Stimulated activated CD4-positive, alpha-beta T cell treated with anti-CD3 and anti-CD28 coated beads, Interleukin-4, amount 100 ng/mL, for 1 hour (primary cell): ENCODE measurements around the gene ITGA11.

Source experiments
- DNase-seq: peaks from one replicate; pipeline ENCODE4 v3.0.0-alpha.2; 2020

ITGA11 gene

DNA sequence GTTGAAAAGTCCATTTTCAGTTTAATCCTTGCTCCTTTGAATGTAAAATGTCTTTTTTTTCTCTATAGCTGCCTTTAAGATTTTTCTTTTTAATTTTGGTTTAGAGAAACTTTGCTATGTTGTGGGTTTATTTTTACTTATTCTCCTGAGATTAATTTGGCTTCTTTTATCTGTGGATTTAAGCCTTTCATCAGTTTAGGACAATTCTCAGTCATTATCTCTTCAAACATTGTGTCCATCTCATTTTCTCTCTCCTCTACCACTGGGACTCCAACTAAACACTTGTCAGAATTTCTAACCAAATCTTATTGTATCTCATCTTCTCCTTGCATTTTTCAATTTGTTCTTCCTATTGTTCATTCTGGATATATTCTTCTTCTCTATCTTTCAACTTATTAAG, 12.4 kb upstream of the ITGA11 start:
- no peak for DNase-seq

DNA sequence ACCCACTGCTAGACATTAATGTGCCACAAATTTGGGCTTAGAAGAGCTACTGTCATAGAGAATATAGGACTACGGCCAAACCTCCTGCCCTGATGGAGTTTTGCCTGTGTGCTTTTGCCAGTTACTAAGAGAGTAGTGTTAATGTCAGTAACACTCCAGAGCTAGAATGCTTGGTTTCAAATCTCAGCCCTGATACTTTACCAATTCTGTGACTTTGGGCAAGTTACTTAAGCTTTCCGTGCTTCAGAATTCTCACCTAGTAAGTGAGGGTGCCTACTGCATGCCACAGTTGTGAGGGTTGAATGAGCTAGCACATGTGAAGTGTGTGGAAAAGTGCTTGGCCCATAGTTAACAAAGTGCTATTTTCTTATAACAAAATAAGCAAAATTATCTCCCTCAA, 10.9 kb upstream of the ITGA11 start:
- DNase-seq: no peak

DNA sequence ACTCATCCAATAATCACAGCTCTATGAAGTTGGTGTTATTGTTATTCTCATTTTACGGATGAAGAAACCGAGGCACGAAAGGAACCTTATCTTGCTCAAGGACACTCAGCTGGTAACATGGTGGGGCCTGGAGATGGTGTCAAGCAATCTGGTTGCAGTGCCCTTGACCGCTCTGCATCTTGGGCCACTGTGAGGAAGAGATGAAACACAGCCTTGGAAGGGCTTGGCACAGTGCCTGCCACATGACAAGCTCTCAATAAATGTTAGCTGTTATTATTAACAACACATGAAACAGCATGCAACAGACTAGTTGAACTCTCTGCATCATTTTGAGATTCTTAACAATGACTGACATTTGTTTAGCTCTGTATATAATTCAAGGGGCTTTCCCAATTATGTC, 10.1 kb upstream of the ITGA11 start:
- no peak for DNase-seq

DNA sequence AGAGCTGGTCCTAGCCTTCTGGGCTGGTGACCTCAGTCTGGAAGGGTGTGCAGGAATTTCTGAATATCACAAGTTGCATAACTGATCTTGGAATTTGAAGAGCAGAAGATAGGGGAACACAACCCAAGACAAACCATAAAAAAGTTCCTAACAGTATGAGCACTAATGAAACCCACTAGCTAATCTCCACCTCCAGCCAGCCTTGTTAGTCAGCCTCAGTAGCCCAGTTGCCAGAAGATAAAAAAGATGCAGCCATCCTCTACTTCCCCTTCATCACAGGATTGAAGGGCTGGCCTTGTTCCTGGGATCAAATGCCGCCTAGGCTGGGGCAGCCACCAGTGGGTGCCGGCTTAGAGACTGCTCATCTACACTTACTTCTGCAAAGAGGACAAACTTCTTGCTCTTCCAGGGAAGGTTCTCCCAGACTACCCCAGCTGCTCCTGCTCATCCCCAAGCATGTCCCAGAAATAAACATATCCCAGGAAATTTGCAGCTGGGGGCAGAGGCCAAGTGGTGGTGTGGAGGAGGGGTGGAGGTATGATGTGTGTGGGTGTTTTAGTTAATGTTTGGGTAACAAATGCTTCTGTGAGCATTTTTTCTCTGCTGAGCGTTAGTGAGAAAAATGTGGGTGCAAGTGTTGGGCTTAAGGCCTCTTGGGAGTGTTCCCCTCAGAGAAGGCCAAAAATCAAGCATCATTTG, 9.2 kb upstream of the ITGA11 start:
- no peak for DNase-seq

DNA sequence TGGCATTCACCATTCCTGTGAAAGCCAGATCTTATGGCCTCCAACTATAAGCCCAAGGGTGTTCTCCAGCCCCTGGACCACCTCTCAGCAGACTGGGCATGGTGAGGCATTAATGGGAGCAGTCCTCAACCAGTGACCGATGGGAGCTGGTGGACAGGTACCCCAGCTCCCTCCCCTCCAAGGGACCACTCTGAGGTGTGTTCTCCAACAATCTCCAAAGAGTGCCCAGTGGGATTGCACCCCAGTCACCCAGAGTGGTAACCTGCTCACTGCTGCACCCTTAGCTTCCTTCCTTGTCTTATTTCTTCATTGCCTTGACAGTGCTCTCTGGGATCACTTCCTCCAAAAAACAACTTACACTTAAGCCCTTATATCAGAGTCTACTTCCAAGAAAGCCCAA, 8.2 kb upstream of the ITGA11 start:
- no peak for DNase-seq

DNA sequence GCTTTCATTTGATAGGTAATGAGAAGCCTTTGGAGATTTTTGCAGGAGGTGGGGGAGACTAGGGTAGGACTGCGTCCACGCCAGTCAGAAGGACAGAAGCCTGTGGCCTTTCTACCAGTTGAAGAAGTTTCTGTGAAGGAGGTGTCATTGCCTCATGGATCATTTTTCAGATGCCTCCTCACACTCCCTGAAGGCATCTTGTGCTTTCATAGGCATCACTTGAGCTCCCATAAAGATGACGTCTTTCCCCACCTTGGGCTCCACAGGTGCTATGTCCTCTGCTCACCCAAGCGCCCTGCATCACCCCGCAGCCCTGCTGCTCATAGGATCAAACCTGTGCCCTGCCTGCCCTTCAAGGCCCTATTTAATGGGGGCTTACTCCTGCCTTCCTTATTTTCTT, 7.5 kb upstream of the ITGA11 start:
- DNase-seq: no peak

DNA sequence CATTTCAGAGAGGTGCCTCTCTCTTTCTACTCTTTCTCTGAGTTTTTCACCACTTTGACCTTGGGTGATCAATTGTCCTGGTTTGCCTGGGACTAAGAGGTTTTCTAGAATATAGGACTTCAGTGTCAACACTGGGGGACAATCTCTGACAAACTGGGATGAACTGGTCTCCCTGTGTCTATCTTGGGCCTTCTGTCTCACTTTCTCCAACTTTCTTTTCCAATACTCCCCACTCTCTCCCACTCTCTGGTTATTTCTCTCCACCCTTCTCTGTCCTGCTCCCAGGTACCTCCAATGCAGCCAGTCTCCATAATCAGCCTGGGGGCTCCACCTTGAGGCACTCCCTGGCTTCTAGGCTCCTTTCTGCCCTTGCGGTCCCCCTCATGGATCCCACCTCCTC, 4.7 kb upstream of the ITGA11 start:
- no peak for DNase-seq

DNA sequence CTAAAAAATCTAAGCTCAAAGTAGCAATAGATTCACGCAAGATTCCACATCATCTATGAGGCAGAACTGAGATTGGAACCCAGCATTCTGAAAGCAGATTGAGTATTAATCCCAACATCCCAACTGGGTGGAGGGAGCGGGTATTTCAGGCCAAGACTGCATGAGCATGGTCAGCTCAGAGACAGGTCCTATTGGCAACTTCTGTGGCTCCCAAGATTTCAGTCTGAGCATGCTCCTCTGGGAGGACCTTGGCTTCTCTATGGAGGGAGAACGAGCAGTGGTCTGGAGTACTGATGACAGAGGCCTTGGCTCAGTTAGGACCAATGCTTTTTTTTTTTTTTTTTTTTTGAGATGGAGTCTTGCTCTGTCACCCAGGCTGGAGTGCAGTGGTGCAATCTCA, 4.0 kb upstream of the ITGA11 start:
- no peak for DNase-seq

DNA sequence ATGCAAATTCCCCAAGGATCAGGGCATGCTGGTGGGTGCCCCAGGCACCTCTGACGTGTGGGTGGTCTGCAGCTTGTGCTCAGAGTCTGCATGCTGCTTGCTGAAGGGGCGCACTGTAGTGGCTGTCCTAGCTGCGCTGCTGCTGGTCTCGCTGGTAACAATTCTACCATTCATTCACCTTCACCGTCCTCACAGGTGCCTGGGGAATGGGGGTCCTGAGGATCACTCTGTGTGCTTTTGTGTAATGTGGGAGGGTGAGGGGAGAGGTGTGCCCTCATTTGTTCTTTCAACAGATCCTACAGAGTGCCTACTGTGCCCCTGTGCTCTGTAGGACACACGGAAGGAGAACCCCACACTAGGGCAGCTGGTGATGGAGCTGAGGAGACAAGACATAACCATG, 2.1 kb upstream of the ITGA11 start:
- DNase-seq: no peak

DNA sequence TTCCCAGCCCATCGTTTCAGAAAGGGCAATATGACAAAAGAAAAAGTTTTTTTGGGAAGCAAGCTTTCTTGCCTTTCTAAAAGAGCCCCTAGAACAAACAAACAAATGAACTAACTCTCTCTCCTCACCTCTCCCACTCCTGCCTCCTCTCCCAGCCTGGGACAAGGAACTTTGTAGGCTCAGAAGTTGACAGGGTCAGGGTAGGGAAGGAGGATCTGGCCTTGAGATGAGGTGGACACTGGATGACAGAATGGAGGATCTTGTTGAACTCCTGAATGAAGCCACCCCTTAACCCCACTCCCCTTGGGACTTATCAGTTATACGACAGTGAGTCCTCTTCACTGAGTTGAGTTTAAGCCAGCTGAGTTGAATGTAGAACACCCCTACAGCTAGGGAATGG, 1.6 kb upstream of the ITGA11 start:
- no peak for DNase-seq

DNA sequence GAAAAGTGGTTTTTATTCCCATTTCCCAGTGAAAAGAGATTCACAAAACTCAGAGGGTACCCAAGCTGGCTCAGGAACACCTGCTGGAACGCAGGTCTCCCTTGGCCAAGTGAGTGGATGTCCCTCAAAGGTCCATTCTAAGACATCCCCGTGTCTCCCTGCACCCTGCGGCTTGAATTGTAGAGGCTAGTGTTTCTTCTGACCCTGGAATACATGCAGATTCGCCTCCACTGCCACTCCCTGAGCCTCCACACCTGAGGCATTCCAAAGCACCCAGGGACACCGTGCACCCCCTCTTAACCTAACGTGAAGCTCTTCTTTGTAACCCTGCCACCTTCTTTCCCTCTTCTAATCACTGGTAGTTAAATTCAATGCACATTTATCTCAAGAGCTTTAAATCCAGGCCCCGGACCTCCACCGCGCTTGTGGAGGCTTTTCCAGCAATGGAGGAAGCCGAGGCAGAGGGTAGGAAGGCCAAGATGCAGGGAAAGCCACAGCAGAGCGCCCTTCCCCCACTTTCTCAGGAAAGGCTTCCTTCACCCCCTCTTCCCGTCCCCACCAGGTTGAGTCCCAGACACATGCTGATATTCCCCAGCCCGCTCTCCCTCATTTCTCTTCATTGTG, 590 bp upstream of the ITGA11 start:
- no peak for DNase-seq

DNA sequence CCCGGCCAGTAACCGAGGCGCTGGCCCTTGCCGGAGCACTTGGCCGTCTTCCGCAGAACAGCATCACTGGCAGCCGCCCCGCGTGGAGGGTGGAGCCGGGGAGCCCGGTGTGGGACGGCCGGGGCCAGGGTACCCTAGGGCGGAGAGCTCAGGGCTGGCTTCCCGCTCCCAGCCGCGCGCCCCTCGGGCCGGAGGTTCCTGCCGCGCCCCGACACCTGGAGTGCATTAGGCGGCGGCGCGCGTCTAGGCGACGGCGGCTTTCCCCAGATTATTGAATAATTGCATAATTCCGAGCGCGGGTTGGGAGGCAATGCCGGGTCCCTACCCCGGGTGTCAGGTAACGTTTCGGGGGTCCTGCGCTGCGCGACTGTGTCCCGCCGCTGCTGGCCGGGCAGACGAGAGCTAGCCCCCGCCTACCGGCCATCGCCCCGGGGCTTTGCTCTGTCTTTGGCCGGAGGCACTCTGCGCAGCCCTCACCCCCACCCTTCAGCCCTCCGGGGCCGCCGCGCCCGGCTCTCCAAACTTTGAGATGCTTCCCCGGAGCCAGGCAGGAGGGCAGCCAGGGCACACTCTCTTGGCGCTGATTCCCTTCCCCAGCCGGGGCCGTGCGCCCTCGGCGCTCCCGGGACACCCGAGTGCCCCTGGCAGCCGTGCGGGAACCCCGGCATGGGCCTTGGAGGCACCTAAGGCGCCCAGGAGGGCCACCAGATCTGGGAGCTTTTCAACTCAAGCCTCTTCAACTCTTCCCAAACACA, 749 bp downstream of the ITGA11 start:
- no peak for DNase-seq

DNA sequence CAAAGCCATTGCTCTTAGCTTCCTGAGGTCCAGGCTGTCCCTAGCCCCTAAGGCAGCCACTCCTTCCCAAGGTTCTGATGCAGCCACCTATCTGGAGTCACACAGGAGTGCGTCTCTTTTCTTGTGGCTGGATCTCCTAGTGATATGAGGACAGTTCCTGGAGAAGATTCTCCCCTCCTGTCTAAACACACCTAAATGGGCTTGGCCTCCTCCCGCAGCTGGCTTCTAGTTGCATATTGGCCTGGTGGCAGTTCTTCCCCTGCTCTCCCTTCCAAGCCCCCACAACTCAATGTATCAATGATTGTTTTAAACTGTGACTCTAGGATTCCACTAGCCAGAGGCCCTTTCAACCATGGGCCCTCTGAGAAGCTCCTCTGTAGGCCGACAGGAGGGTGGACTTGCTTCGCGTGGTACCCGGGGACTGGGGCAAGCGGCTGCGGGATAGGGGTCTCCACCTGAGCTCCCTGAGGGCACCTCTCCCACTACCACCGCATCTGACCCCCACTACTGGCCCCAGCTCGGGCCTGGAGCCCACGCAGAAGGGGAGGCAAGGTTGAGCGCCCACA, 1.4 kb downstream of the ITGA11 start:
- no peak for DNase-seq

DNA sequence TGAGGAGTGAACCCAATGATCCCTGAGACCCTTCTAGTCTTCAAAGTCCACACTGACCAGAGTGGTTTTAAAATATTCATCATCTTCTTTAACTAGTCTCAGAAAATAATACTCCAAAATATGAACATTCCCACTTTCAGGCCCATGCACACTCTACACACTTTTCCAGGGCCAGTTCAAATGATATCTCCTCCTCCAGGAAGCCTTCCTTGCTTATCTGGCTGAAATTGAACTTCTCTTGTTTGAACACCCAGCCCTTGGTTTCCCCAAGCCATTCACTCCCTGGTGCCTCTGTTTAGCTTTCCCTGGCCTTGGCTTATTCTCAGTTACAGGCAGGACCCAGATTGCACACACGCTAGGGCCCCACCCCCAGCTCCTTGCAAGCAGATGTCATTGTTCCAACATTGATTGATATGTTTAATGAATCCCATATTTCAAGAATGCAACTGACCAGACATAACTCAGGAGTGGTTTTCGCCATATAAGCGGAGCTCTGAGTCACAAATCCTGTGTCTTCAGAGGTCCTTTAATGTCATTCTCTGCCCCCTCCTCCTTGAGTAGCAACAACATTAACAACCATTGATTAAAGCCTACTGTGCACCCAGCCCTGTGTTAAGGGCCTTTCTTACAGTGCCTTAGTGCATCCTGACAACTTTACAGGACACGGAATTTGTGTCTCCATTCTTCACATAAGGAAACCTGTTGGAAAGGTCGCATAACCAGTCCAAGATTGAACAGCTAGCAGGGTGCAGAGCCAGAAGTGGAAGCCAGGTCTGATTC, 2.1 kb downstream of the ITGA11 start:
- no peak for DNase-seq

DNA sequence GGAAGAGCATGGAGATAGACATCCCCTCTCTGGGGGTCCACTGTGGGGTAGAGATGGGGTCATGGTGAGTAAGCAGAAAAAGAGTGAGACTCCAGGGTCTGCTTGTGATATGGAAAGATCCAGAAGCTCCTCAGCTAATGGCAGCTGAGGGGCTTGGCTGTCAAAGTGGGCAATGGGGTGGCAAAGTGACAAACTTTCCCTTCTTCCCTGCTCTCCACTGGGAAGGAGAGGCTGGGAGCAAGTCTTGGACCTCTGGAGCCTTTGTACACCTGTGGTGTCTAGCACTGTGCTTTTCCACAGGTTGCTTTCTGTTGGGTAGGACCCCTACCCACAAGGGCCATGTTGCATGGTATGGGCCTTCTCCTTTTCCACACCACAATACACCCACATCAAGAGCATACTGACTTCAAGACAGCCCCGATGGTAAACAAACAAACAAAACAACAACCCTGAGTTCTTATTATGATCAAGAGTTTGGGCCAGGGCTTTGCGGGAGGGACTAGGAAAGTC, 3.5 kb downstream of the ITGA11 start:
- no peak for DNase-seq

DNA sequence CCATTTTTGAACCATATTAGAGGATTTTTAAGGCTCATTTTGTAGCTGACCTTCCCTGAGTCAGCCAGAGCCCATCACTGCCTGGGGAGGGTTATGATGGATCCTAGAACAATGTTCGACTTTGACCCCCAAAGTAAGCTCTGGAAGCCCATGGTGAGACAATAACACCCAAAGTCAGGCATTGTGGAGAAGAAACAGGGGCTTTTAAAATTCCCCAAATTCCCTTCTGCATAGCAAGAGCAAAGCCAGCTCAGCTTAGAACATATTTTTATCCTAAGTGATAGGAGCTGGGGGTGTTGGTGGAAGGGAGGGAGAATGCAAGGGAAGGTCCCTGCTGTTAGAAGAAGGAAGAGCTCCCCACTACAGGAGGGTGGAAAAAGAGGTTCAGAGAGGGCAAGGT, 4.0 kb downstream of the ITGA11 start:
- DNase-seq: no peak

DNA sequence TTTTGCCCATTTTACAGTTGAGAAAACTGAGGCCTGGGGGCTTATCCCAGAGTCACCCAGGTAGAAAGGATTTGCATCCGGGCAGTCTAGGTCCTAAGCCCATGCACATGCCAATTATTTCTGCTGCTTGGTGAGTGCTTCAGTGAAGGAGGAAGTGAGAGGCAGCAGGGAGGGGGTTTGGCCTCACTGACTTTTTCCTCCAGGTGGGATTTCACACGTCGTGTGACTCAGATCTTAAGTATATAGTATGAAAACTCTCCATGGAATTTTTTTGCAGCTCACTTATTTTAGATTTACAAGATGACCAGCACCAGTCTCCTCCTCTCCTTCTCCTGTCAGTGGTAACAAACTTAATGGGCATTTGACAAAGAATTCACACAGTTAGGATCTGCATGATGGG, 4.6 kb downstream of the ITGA11 start:
- no peak for DNase-seq

DNA sequence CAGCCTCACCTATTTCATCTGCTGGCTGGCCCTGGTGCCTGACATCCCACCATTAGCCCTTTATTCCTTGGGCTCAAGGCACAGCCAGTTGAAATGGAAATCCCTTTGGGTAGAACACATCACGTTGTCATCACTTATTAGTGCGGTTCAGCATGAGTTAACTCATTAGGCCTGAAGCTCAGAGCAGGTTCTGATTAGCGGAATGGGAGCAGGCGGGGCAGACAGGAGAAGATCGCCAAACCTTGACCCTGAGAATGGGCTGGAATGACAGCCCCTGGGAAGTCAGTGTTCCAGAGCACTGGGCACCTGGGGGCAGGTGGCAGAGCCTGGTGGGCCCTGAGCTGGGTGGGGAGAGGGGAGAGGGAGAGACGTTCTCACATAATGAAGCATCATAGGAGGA, 5.8 kb downstream of the ITGA11 start:
- DNase-seq: no peak

DNA sequence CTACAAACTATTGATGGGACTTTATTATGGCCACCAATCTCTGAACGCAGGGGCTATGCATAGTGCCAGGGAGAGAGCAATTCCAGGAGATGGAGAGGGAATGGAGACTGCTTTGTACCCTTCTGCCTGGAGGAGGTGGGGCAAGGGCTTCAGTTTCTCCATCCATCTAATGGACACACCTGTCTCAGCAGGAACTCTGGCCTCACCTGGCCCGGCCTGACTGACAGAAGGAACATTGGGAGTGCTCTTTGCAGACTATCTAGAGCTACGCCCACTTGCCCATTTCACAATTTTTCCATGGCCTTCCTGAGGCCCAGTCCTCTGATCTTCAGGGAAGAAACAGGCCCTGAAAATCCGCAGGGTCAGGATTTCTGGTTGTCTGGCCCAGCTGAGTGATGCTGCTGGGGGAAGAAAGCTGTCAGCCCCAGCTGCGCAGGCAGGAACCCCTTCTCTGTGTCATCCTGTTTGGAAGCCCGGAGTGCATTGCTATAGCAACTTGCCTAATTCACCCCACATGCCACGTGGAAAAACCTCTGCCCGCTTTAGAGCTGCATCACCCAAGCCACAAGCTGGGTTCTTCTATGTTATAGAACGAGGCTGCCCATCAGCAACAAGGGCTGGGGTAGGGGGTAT, 6.4 kb downstream of the ITGA11 start:
- no peak for DNase-seq

DNA sequence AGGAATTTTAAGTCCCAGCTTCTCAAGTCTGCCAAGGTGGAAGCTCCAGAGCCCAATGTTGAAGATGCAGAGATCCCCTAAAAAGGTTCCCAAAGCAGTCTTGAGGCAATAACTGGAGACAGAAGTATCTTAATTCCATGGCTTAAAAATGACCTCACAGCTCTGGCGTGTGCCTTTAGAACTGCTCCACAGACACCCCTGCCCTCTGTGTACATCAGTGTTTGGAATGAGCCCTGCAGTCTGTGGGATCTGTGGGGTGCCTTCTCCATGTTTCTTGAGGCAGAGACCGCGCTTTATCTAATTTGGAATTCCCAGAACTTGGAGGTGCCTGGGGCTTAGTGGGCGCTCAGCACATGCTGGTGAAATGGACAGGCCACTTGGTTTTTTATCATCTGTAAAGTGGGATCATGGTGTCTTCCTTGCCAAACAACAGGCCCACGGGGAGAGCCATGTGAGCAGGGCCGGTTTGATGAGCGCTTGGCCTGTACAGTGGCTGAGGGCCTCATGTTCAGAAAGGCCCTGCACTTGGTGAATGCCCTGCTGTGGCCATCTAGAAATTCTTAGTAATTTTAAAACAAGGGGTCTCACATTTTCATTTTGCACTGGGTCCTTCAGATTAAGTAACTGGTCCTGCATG, 7.1 kb downstream of the ITGA11 start:
- no peak for DNase-seq

DNA sequence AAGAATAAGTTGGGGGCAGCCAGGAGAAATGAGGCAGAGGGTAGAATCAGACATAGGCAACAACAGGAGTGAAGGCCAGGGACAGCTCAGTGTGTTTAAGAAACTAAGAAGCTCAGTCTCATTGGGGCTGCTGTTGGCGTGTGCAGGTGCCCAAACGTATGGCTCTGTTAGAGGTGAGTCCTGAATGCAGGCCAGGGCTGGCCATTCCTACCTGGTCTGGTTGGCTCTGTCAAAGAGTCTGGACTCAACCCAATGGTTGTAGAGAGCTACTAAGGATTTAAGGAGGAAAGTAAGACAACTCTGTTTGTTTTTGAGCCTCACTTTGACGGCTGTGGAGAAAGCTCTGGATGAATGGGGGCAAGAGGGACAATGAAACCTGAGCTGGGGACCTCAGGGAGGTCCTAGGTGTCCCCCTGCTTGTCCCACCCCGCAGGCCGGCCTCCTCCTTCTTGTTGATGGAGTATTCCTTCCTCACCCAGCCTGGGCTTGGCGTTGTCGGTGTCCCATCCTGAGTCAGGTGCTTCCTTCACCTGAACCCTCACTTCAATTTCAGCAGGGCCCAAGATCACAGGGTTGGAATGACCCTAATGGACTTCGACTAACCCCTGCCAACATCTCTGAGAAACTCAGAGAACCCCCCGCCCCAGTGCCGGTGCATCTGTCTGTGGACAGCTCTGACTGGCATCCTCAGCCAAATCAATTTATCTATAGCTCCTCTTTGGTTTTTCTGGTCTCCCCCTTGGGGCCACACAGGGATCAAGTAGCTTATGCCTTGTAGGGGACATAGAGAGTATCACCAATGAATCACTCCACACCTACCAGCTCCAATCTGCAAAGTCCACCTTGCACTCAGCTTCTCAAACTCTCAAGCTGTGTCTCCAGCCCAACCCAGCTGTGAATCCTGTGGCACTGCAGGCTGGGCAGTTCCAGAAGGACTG, 8.3 kb downstream of the ITGA11 start:
- no peak for DNase-seq
